DND-41 (cell line): Measurements from ENCODE around the gene HEMK1.

Source experiments
- ATAC-seq: fragments of 200-7000 bp; cut with Tn5 transposase; 3 replicates; pipeline ENCODE4 v1.9.1; 2021; ENCODE audit warnings: low read depth; ENCODE audit not compliant: insufficient read depth
- DNase-seq: peaks from one replicate; pipeline ENCODE4 v3.0.0-alpha.2; 2020
- H2AFZ ChIP-seq: 2 replicates; pipeline ENCODE4 v1.6.0; 2012; ENCODE audit warnings: low read depth, low read length
- H3K27ac ChIP-seq: 2 replicates; pipeline ENCODE4 v1.5.1; 2012; ENCODE audit warnings: low read length, inconsistent platforms
- H3K27me3 ChIP-seq: fragments of 200-600 bp; sonication (generic); 2 replicates; pipeline ENCODE4 v1.6.0; 2012; ENCODE audit warnings: low read length, mild to moderate bottlenecking, inconsistent platforms; ENCODE audit not compliant: insufficient read depth, poor library complexity
- H3K36me3 ChIP-seq: 2 replicates; pipeline ENCODE4 v1.5.1; 2012; ENCODE audit warnings: low read length, inconsistent platforms; ENCODE audit not compliant: insufficient read depth
- H3K4me1 ChIP-seq: 2 replicates; pipeline ENCODE4 v1.5.1; 2012; ENCODE audit warnings: mild to moderate bottlenecking, low read length; ENCODE audit not compliant: insufficient read depth
- H3K4me2 ChIP-seq: 2 replicates; pipeline ENCODE4 v1.6.0; 2012; ENCODE audit warnings: mild to moderate bottlenecking, moderate library complexity, low read length, inconsistent platforms; ENCODE audit not compliant: insufficient read depth
- H3K4me3 ChIP-seq, 2 experiments: fragments of 200-600 bp in 1 of 2; shearing (Covaris generic) in 1 of 2; 2 replicates each; pipeline ENCODE4 v1.5.1; 2012 to 2016; ENCODE audit warnings: inconsistent platforms in 2 of 2, low read length in 2 of 2, mild to moderate bottlenecking in 2 of 2, low read depth in 1 of 2, moderate library complexity in 1 of 2
- H3K79me2 ChIP-seq: 2 replicates; pipeline ENCODE4 v1.6.0; 2012; ENCODE audit warnings: low read length, inconsistent platforms; ENCODE audit not compliant: insufficient read depth
- H3K9ac ChIP-seq: 2 replicates; pipeline ENCODE4 v1.6.0; 2012; ENCODE audit warnings: low read depth, mild to moderate bottlenecking, inconsistent platforms, low read length, moderate library complexity
- H3K9me3 ChIP-seq: 2 replicates; pipeline ENCODE4 v1.5.1; 2012; ENCODE audit warnings: low read length, moderate library complexity, mild to moderate bottlenecking, inconsistent platforms; ENCODE audit not compliant: insufficient read depth, severe bottlenecking
- H4K20me1 ChIP-seq: 2 replicates; pipeline ENCODE4 v1.6.0; 2012; ENCODE audit warnings: low read length; ENCODE audit not compliant: insufficient read depth
- CTCF ChIP-seq: IDR thresholded peaks from 2 replicates; pipeline ENCODE4 v1.5.1; 2012; ENCODE audit warnings: borderline replicate concordance, low read length, moderate library complexity, mild to moderate bottlenecking; ENCODE audit not compliant: poor library complexity, severe bottlenecking; ENCODE audit errors: extremely low read depth
- EZH2 ChIP-seq: IDR thresholded peaks from 3 replicates; pipeline ENCODE4 v1.6.1; 2012; ENCODE audit warnings: borderline replicate concordance, low read depth, mild to moderate bottlenecking, moderate library complexity, low read length, inconsistent platforms; ENCODE audit not compliant: severe bottlenecking

The HEMK1 gene

GRCh38 chr3:50532062-50532705 lies 37.1 kb upstream of the HEMK1 start:
- no peak for ATAC-seq
- no peak overlapping the region for H3K27ac ChIP-seq
- H3K9ac ChIP-seq = no peak overlapping the region
- H2AFZ ChIP-seq = no peak overlapping the region
- H3K4me1 ChIP-seq = no peaks in the 10 kb centered on the region
- no peaks in the 10 kb centered on the region for H3K36me3 ChIP-seq
- no peaks in the 10 kb centered on the region for H3K9me3 ChIP-seq
- no peak for DNase-seq
- TF ChIP-seq CTCF (no peak), EZH2 (no peak)
- no peak overlapping the region for H3K4me3 ChIP-seq
- H3K27me3 ChIP-seq = peaks cover 41% of the 10 kb centered on the region
- H3K4me2 ChIP-seq = no peak overlapping the region
- H4K20me1 ChIP-seq = peaks cover 23% of the 10 kb centered on the region
- H3K79me2 ChIP-seq = no peaks in the 10 kb centered on the region

- no peak overlapping the region for H3K27ac ChIP-seq
- no peak for TF ChIP-seq CTCF
- no peak for TF ChIP-seq EZH2
- H3K4me2 ChIP-seq = no peak overlapping the region
- H3K9ac ChIP-seq = no peak overlapping the region
- no peaks in the 10 kb centered on the region for H3K4me1 ChIP-seq
- no peak overlapping the region for H2AFZ ChIP-seq
- H3K79me2 ChIP-seq = no peaks in the 10 kb centered on the region
- peaks cover 49% of the 10 kb centered on the region for H3K27me3 ChIP-seq
- DNase-seq (no peak), ATAC-seq (no peak)
- H3K4me3 ChIP-seq = no peak overlapping the region
- no peaks in the 10 kb centered on the region for H3K36me3 ChIP-seq
- no peaks in the 10 kb centered on the region for H3K9me3 ChIP-seq
- peaks cover 18% of the 10 kb centered on the region for H4K20me1 ChIP-seq
Observed at GRCh38 chr3:50533316-50533715, 36.0 kb upstream of the HEMK1 start.

- no peaks in the 10 kb centered on the region for H3K36me3 ChIP-seq
- DNase-seq (no peak), ATAC-seq (no peak)
- H3K27me3 ChIP-seq = peaks cover 49% of the 10 kb centered on the region
- H3K4me2 ChIP-seq = no peak overlapping the region
- H3K9me3 ChIP-seq = no peaks in the 10 kb centered on the region
- no peak overlapping the region for H2AFZ ChIP-seq
- no peak overlapping the region for H3K27ac ChIP-seq
- no peaks in the 10 kb centered on the region for H3K79me2 ChIP-seq
- H3K4me3 ChIP-seq = no peak overlapping the region
- TF ChIP-seq CTCF = no peak
- TF ChIP-seq EZH2 = no peak
- H3K9ac ChIP-seq = no peak overlapping the region
- H3K4me1 ChIP-seq = no peaks in the 10 kb centered on the region
- peaks cover 17% of the 10 kb centered on the region for H4K20me1 ChIP-seq
Observed at GRCh38 chr3:50533807-50534461, 35.4 kb upstream of the HEMK1 start.
